ENCODE data around the gene RNASE4.

GRCh38 chr14:20682435-20683124, 1.8 kb upstream of the RNASE4 start:
- TF ChIP-seq MYC (IDR thresholded peaks at IDR 0.05; ENCODE audit: low read depth, low read length): no peak
- TF ChIP-seq, protein P1, sequence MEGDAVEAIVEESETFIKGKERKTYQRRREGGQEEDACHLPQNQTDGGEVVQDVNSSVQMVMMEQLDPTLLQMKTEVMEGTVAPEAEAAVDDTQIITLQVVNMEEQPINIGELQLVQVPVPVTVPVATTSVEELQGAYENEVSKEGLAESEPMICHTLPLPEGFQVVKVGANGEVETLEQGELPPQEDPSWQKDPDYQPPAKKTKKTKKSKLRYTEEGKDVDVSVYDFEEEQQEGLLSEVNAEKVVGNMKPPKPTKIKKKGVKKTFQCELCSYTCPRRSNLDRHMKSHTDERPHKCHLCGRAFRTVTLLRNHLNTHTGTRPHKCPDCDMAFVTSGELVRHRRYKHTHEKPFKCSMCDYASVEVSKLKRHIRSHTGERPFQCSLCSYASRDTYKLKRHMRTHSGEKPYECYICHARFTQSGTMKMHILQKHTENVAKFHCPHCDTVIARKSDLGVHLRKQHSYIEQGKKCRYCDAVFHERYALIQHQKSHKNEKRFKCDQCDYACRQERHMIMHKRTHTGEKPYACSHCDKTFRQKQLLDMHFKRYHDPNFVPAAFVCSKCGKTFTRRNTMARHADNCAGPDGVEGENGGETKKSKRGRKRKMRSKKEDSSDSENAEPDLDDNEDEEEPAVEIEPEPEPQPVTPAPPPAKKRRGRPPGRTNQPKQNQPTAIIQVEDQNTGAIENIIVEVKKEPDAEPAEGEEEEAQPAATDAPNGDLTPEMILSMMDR (IDR thresholded peaks at IDR 0.05; ENCODE audit: extremely low read depth in 1 of 2, insufficient read depth in 1 of 2, low read depth in 1 of 2, low read length in 2 of 2): no peak
- TF ChIP-seq, protein P2, sequence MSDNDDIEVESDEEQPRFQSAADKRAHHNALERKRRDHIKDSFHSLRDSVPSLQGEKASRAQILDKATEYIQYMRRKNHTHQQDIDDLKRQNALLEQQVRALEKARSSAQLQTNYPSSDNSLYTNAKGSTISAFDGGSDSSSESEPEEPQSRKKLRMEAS (IDR thresholded peaks at IDR 0.05; ENCODE audit: insufficient read depth, insufficient read length): no peak
- TF ChIP-seq POLR2AphosphoS5 (IDR thresholded peaks at IDR 0.05; ENCODE audit: insufficient read depth, low read depth, low read length): peak; percentile 56
- peak; percentile 89 for TF ChIP-seq POLR2A (IDR thresholded peaks at IDR 0.05; ENCODE audit: low read depth, low read length)
